D721Med (cell line): ENCODE data around the gene TNFRSF6B.

Source experiments
- DNase-seq: peaks from one replicate; pipeline ENCODE4 v3.0.0; 2011; ENCODE audit warnings: low spot score; ENCODE audit not compliant: insufficient read length
- FAIRE-seq: peaks from 2 replicates; lab custom pipeline; 2011; peaks lifted over from hg19 to GRCh38; lab: Jason Lieb, UNC
- CTCF ChIP-seq: IDR thresholded peaks from 2 replicates; pipeline ENCODE4 v1.5.1; 2012; ENCODE audit warnings: mild to moderate bottlenecking, control low read depth; ENCODE audit not compliant: insufficient read depth; ENCODE audit errors: missing control alignments

Gene TNFRSF6B

DNA sequence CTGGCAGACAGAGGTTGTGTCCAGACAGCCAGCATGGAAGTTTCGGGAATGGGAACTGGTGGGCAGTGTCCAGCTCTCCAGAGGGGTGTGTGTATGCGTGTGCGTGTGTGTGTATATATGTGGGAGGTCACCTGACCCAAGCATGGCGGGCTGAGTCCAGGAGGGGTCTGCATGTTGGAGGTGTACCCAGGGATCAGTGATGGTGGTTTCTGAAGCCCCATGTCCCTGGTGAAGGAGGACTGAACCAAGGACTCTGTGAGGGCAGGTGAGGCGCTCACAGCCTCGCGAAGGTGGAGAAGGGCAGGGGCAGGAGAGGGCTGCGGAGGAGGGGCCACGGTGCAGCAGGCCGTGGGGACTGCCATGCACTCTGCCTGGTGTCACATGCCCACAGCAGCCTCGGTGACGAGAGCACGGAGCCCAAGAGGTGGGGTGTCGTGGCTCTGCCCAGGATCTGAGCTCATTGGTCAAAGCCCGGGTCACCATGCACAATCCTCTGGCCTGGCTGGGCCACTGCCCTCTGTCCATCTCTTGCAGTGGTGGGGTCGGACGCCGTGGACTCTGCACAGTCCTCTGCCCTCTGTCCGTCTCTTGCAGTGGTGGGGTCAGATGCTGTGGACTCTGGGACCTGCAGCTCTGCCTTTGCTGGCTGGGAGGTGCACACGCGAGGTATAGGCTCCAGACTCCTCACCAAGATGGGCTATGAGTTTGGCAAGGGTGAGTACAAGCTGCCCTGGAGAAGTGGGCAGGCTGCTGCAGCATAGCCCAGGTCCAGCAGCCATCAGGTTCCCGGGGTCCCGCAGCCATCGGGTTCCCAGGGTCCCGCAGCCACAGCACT, 37.9 kb downstream of the TNFRSF6B start:
- DNase-seq, result no peak
- no peak for FAIRE-seq
- no peak for TF ChIP-seq CTCF

- no peak for TF ChIP-seq CTCF
- DNase-seq (no peak), FAIRE-seq (no peak)
Observed at GRCh38 chr20:63734946-63735858, 38.8 kb downstream of the TNFRSF6B start.

- no peak for DNase-seq
- FAIRE-seq, result no peak
- TF ChIP-seq CTCF, result no peak
Observed at GRCh38 chr20:63735859-63736718, 39.6 kb downstream of the TNFRSF6B start, which contains the start of gene LIME1. Gene LIME1, plus strand, starts transcription at chr20:63736664. Its CDS starts 886 bp downstream, at chr20:63737550.

GRCh38 chr20:63736893-63737694, 40.6 kb downstream of the TNFRSF6B start:
- no peak for TF ChIP-seq CTCF

GRCh38 chr20:63737695-63737944, 41.2 kb downstream of the TNFRSF6B start:
- no peak for TF ChIP-seq CTCF
- DNase-seq, result no peak
- FAIRE-seq, result no peak

More at GRCh38 chr20:63736893-63737694, 40.6 kb downstream of the TNFRSF6B start:
- DNase-seq, result no peak
- no peak for FAIRE-seq
